ENCODE data around the gene C11orf98. TPM values are rescaled to one million over a fixed set of nuclear protein-coding genes. Genes with fewer than 3 reads are reported as not detected.

The C11orf98 gene
- total and polyA plus RNA-seq, 2 of the 13 experiments (the other 11 are each of a cell fraction or from before 2014, with no cell fraction given) = 30.4 to 91.8 TPM

GRCh38 chr11:62645946-62646824 lies 18.8 kb downstream of the C11orf98 start, which contains the start of gene GANAB (continued):
- TF ChIP-seq SNAPC4 (CRISPR knock-in tag; IDR thresholded peaks at IDR 0.05) (peak; percentile 23; the same call in 1 of the 2 replicates), ZNF788 (CRISPR knock-in tag; IDR thresholded peaks at IDR 0.05; ENCODE audit: borderline replicate concordance) (no peak), ZNF878 (CRISPR knock-in tag; IDR thresholded peaks at IDR 0.05) (peak; percentile 43; the same call in 1 of the 2 replicates), KIAA2018 (CRISPR knock-in tag; IDR thresholded peaks at IDR 0.05; ENCODE audit: borderline replicate concordance) (0 out of 2 replicates have a peak, but pooled peaks have one; percentile 63), ZNF430 (CRISPR knock-in tag; IDR thresholded peaks at IDR 0.05) (peak; percentile 56; the same call in 1 of the 2 replicates), ZNF781 (CRISPR knock-in tag; IDR thresholded peaks at IDR 0.05; ENCODE audit: borderline replicate concordance, not compliant biosample characterization) (peak; percentile 41), KAT8 (CRISPR knock-in tag; IDR thresholded peaks at IDR 0.05) (peak; percentile 91), ZXDC (CRISPR knock-in tag; IDR thresholded peaks at IDR 0.05) (peak; percentile 29; the same call in 1 of the 2 replicates), GMEB2 (CRISPR knock-in tag; IDR thresholded peaks at IDR 0.05; ENCODE audit: low read depth) (peak; percentile 55)

Data from HepG2 (cell line).